GM21381 (cell line): ENCODE results near the gene SPTBN4.
"Not testable (repeated sequence)": the region's sequence is repeated elsewhere in the genome, so short reads cannot be mapped to it uniquely, and the experiment has no call there.

ENCODE experiments used
- ATAC-seq: cut with Tn5 transposase; IDR thresholded peaks from one replicate; pipeline ENCODE4 v1.9.1; 2021; ENCODE audit warnings: mild to moderate bottlenecking, moderate library complexity; ENCODE audit not compliant: unreplicated experiment

SPTBN4 gene

DNA sequence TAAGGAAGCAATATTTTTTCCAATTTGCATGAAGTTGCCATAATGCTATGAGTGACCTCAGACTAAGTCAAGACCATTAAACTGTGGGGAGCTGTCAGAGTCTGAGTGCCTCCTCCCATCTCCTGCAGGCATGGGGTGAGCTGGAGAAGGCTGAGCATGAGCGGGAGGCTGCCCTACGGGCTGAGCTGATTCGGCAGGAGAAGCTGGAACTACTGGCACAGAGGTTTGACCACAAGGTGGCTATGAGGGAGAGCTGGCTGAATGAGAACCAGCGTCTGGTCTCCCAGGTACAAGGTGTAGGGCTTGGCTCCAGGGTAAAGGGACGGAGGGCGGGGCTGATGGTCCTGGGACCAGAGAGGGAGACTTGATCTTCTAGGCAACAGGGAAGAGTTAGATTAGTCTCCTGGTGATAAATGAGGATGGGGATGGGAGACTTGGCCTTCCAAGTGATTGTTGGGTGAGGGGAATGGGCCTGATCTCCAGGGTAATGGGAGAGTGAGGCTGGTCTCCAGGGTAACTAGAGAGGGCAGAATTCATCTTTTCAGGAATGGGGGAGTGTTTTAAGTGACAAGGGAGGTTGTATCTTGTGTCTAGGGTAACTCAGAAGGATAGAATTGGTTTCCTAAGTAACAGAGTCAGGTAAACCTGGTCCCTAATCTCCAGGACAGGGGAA lies 36.0 kb downstream of the SPTBN4 start:
- no peak for ATAC-seq

DNA sequence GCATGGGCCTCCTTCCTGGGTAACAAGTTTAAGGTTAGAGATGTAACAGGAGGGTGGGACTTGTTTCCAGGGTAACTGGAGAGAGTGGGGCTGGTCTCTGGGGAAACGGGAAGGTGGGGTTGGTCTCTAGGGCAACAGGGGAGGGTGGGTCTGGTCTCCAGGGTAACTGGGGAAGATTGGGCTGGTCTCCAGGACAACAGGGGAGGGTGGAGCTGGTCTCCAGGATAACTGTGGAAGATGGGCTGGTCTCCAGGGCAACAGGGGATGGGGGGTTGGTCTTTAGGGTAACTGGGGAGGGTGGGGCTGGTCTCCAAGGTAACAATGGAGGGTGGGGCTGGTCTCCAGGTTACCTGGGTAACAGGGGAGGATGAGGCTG lies 36.5 kb downstream of the SPTBN4 start:
- ATAC-seq, result no peak

DNA sequence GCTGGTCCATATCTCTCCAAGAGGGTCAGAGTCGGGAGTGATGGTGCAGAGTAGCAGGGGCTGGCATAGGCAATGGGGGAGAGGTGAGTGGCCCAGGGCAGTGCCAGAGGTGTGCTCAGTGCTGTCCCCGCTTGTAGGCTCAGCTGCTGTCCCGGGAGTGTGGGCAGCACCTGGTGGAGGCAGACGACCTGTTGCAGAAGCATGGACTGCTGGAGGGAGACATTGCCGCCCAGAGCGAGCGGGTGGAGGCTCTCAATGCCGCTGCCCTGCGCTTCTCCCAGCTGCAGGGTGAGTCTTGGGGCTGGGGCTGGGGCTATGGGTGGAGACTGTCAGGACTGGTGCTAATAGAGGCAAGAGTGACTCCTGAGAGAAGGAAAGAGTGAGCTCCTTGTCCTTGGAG lies 39.3 kb downstream of the SPTBN4 start:
- no peak for ATAC-seq

DNA sequence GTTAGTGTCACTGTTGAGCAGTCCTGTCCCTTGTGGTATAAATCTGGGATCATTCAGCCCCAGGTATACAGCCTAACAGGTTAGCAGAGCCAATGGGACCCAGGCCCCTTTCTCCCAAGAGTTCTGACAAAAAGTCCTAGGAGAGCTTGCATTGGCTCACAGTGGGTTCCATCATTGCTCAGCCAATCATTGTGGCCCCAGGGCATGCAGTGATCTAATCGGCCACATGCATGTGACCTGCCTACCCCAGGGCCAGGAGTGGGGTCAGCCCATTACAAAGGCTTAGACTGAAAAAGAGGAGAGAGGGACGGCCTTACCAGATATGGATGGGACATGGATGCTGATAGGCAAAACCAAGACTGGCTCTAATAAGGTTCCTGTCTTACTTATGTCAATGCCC lies 41.1 kb downstream of the SPTBN4 start:
- ATAC-seq, result no peak

DNA sequence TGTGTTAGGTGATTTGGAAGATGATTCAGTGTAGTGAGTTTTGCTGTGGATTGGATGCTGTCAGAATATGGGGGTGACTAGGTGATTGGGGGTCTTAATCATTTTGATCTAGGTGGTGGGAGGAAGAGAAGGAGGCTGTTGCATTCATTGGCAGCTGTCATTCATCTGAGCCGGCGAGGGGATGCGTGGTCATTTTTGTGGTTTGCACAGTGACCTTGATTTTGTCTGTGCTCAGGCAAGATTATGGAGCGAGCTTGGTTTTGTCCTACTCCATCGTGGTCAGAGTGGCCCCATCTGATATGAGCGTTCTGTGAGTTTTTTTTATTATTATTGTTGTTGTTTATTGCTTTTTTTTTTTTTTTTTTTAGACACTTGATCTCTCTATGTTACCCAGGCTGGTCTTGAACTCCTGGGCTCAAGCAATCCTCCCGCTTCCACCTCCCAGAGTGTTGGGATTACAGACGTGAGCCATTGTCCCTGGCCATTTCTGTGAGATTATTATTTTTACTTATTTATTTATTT lies 42.0 kb downstream of the SPTBN4 start:
- no peak for ATAC-seq

DNA sequence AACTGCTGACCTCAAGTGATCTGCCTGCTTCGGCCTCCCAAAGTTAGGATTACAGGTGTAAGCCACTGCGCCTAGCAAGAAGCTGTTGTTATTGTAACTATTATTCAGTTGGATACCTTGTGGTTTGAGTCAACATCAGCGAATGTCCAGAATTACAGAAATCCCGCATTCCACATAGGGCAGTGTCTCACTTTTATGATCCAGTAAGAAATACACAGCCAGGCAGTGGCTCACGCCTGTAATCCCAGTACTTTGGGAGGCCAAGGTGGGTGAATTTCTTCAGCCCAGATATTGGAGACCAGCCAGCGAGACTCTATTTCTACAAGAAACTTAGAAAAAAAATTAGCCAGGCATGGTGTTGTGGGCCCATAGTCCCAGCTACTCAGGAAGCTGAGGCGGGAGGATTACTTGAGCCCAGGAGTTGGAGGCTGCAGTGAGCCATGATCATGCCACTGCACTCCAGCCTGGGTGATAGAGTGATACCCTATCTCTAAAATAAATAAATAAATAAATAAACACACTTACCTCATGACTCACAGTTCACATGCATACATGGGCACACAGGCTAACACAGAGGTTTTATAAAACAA lies 43.8 kb downstream of the SPTBN4 start:
- ATAC-seq, result no peak

DNA sequence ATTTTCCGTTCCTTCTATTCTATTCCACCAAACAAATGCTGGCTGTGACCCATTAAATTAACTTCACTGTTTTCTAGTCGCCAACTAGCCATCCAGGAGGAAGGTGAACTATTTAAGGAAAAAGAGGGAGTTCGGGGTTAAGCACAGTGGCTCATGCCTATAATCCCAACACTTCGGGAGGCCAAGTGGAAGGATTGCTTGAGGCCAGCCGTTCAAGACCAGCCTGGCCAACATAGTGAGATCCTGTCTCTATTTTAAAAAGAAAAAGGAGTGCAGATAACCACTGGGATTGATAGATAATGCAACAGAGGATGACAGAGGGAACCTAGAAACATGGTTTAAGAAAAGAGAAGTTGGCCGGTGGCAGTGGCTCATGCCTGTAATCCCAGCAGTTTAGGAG lies 44.7 kb downstream of the SPTBN4 start:
- ATAC-seq, result no peak

DNA sequence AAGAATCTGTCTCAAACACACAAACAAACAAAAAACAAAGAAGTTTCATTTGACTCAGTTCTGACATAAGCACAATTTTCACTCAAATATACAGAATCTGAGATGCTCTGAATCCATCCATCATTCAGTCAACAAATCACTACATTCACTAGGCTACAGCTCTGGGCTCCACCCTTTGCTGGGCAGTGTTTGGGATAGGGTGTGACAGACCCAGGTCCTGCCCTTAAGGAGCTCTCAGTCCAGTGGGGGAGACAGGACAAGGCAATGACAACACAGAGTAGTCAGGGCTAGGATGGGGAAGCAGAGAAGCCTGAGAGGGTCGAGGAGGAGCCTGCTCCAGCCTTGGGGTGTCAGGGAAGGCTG lies 45.3 kb downstream of the SPTBN4 start:
- ATAC-seq, result no peak

DNA sequence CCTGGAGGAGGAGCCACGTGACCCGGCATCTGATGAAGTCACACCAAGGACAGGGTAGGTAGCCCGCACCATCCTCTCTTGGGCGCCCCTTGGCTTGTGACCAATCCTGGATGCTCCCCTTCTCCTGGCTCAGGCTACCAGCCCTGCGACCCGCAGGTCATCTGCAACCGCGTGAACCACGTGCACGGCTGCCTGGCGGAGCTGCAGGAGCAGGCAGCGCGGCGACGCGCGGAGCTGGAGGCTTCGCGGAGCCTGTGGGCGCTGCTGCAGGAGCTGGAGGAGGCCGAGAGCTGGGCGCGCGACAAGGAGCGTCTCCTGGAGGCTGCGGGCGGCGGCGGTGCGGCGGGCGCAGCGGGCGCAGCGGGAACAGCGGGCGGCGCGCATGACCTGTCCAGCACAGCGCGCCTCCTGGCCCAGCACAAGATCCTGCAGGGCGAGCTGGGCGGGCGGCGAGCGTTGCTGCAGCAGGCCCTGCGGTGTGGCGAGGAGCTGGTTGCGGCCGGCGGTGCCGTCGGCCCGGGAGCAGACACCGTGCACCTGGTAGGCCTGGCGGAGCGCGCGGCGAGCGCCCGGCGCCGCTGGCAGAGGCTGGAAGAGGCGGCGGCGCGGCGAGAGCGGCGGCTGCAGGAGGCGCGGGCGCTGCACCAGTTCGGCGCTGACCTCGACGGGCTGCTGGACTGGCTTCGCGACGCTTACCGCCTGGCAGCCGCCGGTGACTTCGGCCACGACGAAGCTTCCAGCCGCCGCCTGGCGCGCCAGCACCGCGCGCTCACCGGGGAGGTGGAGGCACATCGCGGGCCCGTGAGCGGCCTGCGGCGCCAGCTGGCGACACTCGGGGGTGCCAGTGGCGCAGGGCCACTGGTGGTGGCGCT lies 45.9 kb downstream of the SPTBN4 start:
- no peak for ATAC-seq

DNA sequence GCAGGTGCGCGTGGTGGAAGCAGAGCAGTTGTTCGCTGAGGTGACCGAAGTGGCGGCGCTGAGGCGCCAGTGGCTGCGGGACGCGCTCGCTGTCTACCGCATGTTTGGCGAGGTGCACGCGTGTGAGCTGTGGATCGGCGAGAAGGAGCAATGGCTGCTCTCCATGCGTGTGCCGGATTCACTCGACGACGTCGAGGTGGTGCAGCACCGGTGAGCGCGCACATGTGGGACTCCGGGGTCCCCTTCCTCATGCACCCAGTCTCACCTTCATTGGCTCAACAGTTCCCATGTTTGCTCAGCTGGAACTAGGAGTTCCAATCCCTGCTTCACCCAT lies 46.5 kb downstream of the SPTBN4 start:
- no peak for ATAC-seq

DNA sequence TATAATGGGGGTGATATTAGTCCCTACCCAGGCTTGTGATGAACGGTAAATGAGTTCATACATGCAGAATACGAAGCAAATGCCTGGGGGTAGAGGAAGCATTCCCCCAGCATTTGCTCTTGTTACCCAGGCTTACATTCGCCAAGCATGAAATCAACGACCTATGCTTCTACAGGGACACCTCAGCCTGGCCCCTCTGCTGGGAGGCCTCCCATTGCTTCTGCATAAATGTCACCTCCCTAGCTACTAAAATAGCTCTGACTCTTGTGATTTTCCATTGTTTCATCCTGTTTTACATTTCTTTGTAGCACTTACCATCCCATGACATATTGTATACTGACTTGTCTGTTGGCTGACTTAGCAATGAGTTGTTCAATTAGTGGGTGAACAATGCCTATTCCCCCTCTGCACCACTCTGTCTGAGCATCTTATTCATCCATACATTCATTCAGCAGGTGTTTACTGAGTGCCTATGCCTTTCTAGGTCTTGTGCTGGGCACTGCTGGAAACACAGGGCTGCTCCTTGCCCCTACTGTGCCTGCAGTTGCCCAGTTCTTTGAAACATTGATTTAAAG lies 47.0 kb downstream of the SPTBN4 start:
- no peak for ATAC-seq

DNA sequence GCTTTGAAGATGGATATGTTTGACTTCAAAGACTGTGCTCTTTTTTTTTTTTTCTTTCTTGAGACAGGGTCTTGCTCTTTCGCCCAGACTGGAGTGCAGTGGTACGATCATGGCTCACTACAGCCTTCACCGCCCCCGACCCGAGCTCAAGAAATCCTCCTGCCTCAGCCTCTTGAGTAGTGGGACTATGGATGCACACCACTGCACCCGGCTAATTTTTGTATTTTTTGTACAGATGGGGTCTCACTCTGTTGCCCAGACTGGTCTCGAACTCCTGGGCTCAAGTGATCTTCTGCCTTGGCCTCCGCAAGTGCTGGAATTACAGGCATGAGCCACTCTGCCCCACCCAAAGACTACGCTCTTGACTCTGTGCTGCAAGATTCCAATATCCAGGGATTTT lies 50.4 kb downstream of the SPTBN4 start:
- ATAC-seq, result no peak

DNA sequence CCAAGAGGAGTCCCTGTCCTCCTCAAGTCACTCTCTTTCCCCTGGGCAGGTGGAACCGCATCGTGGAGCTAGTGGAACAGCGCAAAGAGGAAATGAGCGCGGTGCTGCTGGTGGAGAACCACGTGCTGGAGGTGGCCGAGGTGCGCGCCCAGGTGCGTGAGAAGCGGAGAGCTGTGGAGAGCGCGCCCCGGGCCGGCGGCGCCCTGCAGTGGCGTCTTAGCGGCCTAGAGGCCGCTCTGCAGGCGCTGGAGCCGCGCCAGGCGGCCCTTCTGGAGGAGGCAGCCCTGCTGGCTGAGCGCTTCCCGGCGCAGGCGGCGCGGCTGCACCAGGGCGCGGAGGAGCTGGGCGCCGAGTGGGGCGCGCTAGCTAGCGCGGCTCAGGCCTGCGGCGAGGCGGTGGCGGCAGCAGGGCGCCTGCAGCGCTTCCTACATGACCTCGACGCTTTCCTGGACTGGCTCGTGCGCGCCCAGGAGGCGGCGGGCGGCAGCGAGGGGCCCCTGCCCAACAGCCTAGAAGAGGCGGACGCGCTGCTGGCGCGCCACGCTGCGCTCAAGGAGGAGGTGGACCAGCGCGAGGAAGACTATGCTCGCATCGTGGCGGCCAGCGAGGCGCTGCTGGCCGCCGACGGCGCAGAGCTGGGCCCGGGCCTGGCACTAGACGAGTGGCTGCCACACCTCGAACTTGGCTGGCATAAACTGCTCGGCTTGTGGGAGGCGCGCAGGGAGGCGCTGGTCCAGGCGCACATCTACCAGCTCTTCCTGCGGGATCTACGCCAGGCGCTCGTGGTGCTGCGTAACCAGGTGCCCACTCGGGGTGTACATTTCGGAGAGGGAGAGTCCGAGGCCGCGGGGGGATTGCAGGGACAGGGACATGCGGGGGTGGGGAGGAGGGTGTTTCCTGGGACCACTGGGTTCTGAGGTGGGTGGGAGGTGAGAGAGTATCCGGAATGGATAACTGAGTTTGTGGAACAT lies 52.8 kb downstream of the SPTBN4 start:
- no peak for ATAC-seq

DNA sequence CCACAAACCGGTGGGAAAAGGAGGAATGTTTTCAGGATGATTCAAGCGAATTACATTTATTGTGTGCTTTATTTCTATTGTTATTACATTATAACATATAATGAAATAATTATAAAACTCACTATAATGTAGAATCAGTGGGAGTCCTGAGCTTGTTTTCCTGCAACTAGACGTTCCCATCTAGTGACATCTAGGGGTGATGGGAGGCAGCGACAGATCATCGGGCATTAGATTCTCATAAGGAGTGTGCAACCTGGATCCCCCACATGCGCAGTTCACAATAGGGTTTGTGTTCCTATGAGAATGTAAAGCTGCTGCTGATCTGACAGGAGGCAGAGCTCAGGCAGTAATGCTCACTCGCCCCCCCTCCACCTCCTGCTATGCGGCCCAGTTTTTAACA lies 54.5 kb downstream of the SPTBN4 start:
- no peak for ATAC-seq

DNA sequence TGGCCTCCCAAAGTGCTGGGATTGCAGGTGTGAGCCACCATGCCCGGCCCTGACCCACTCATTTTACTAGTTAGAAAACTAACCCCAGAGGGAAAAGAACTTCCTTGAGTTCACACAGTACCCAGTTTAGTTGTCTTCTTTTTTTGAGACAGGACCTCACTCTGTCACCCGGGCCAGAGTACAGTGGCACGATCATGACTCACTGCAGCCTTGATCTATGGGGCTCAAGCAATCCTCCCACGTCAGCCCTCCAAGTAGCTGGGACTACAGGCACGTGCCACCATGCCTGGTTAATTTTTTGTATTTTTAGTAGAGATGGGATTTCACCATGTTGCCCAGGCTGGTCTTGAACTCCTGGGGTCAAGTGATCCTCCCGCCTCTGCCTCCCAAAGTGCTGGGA lies 55.1 kb downstream of the SPTBN4 start:
- not testable (repeated sequence) for ATAC-seq

DNA sequence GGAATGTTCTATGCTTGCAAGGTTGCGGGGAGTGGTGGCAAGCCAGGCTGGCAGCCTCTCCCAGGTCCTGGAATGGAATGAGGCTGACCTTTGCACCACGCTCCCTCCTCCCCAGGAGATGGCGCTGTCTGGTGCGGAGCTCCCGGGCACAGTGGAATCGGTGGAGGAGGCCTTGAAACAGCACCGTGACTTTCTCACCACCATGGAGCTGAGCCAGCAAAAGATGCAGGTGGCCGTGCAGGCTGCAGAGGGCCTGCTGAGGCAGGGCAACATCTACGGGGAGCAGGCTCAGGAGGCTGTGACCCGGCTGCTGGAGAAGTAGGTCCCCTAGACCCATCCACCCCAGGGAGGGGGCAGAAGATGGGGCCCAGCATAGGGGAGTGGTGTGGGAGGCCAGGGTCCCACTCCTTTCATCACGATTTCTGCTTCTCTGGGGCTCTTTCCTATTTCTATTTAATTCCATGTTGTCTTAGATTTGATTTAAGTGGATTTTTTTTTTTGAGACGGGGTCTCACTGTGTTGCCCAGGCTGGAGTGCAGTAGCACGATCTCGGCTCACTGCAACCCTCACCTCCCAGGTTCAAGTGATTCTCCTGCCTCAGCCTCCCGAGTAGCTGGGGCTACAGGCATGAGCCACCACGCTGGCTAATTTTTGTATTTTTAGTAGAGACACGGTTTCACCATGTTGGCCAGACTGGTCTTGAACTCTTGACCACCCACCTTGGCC lies 56.7 kb downstream of the SPTBN4 start:
- ATAC-seq, result no peak

DNA sequence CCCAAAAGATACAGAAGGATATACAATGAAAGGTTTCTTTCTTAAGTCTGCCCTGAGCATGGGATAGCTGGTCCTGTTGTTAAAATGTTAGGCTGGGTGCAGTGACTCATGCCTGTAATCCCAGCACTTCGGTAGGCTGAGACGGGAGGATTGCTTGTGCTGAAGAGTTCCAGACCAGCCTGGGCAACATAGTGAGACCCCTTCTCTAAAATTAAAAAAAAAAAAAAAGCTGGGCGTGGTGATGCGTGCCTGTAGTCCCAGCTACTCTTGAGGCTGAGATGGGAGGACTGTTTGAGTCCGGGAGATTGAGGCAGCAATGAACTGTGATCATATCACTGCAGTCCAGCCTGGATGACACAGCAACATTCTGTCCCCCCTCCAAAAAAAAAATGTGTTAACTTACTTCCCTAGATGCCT lies 57.3 kb downstream of the SPTBN4 start:
- ATAC-seq, result no peak

DNA sequence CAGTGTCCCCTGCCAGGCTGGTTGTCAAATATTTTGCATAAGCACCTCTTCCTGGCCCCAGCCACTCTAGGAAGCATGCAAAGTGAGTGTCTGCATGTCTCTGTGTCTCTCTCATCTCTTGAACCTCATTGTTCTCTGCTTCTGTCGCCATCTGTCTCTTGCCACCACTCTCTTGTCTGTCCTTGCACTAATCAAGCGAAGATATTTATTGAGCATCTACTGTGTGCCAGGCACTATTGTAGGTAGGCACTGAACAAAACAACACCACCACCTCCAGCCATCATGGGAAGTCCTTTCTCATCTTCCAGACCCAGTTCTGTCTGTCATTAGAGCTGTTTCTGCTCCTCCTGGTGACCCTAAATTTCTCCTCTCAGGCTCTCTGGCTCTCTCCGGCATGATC lies 57.9 kb downstream of the SPTBN4 start:
- no peak for ATAC-seq

DNA sequence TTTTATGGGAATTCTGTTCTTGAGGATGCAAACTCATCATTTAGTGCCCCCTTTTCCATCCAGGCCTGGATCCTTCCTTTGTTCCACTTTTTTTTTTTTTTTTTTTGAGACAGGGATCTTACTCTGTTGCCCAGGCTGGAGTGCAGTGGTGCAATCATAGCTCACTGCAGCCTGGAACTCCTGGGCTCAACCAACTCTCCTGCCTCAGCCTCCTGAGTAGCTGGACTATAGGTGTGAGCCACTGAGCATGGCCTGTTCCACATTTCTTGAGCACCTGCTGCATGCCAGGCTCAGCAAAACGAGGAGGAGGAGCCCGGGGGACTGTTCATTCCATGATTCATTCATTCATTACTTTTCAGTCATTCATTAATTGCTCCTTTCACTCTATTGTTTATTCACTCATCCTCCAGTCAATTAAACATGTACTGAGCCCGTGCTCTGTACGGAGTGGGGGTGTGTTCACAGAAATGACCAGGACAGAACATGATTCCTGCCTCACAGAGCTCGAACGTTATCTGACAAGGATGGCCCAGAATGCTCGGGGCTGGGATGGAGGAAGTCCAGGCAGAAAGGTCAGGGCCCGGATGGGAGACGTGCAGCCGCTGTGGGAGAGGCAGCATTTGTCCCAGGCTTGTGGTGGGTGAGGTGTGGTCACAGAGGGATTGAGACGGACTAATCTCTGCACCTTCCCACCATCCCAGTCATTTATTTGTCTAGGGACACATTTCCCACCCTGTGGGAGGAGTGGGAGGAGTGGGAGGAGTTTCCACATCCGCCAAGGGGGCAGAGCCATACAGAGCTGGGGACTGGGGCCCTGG lies 58.6 kb downstream of the SPTBN4 start:
- no peak for ATAC-seq
